ENCODE data around the gene SIRPD. TPM values are rescaled to one million over a fixed set of nuclear protein-coding genes. Genes with fewer than 3 reads are reported as not detected.
"Not testable (repeated sequence)": the region's sequence is repeated elsewhere in the genome, so short reads cannot be mapped to it uniquely, and the experiment has no call there.

Gene SIRPD
- total RNA-seq, 2 experiments from 2014 or later, result not detected

- ATAC-seq, result peak; percentile 100
- intact Hi-C loops (cut with micrococcal nuclease), result loop anchor here (10.0 kb wide), 1 partner anchor 231 kb away; no protein-coding TSS in a partner anchor
- Mint-ChIP-seq H3K27me3 (peaks cover 26% of the 10 kb centered on the region), H3K36me3 (ENCODE audit: low read depth) (no peaks in the 10 kb centered on the region), H3K4me1 (ENCODE audit: low read depth) (peaks cover 4% of the 10 kb centered on the region), H3K9me3 (peaks cover 2% of the 10 kb centered on the region), H3K27ac (no peak overlapping the region), H3K4me3 (no peak overlapping the region)
- peak; percentile 89 for DNase-seq
- TF ChIP-seq CTCF (IDR thresholded peaks at IDR 0.05), result peak; percentile 99
- CTCF ChIA-PET, result interaction anchor here (0.5 to 4.4 kb wide), 63 partner anchors 11 to 594 kb away, joined by 3 to 46 read pairs (median 5); partner anchors contain the start of genes NSFL1C and SIRPB2
- POLR2A ChIA-PET, result interaction anchor here (0.6 kb wide), 1 partner anchor 179 kb away, joined by 3 read pairs; no protein-coding TSS in a partner anchor
Measured at GRCh38 chr20:1503564-1504227, 53.8 kb downstream of the SIRPD start.

GRCh38 chr20:1500496-1500895, 57.0 kb downstream of the SIRPD start:
- CTCF ChIA-PET, result no interaction called here
- peaks cover 34% of the 10 kb centered on the region for H3K27me3 Mint-ChIP-seq
- POLR2A ChIA-PET, result no interaction called here
- DNase-seq, result no peak
- H3K4me3 Mint-ChIP-seq, result no peak overlapping the region
- H3K9me3 Mint-ChIP-seq, result peaks cover 2% of the 10 kb centered on the region
- TF ChIP-seq CTCF (IDR thresholded peaks at IDR 0.05), result no peak
- no peak for ATAC-seq
- H3K36me3 Mint-ChIP-seq (ENCODE audit: low read depth), result no peaks in the 10 kb centered on the region
- intact Hi-C loops (cut with micrococcal nuclease), result loop anchor here (10.0 kb wide), 1 partner anchor 234 kb away; no protein-coding TSS in a partner anchor
- no peak overlapping the region for H3K27ac Mint-ChIP-seq
- H3K4me1 Mint-ChIP-seq (ENCODE audit: low read depth), result peaks cover 4% of the 10 kb centered on the region

DNA sequence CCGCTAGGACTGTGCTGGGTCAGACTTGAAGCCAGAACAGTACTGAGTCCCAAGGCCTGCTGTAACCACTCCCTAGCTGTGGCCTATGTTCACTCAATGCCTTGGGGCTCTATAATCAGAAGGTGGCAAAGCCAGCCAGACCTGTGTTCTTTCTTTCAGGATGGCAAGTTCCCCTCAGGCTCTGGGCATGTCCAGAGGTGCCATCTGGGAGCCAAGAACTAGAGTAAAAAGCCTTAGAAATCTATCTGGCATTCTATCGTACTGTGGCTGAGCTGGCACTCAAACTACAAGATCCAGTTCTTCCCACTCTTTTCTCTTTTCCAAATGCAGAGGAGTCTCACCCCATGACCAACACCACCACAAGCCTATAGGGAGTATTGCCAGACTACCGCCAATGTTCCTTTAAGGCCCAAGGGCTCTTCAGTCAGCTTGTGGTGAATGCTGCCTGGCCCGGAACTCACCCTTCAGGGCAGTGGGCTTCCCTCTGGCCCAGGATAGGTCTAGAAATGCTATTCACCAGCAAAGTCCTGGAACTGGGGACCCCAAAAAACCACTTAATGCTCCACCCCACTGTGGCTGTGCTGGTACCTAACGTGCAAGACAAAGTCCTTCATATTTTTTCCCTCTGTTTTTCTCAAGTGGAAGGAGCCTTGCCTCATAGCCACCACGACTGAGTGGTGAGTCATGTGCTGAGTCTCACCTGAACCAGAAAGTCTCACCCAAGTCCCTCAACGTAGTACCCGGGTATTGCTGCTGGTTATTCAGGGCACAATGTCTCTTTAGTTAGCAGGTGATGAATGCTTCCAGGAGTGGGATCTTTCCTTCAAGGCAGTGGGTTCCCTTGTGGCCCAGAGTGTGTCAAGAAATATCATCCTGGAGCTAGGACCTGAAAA, 57.7 kb downstream of the SIRPD start:
- H3K9me3 Mint-ChIP-seq, result peaks cover 2% of the 10 kb centered on the region
- no peak for DNase-seq
- no peak overlapping the region for H3K27ac Mint-ChIP-seq
- CTCF ChIA-PET, result interaction anchor here (3.4 kb wide), 1 partner anchor 9 kb away, joined by 9 read pairs; no protein-coding TSS in a partner anchor
- peaks cover 4% of the 10 kb centered on the region for H3K4me1 Mint-ChIP-seq (ENCODE audit: low read depth)
- no peak for TF ChIP-seq CTCF (IDR thresholded peaks at IDR 0.05)
- no peak for ATAC-seq
- peaks cover 34% of the 10 kb centered on the region for H3K27me3 Mint-ChIP-seq
- H3K4me3 Mint-ChIP-seq, result no peak overlapping the region
- no peaks in the 10 kb centered on the region for H3K36me3 Mint-ChIP-seq (ENCODE audit: low read depth)
- intact Hi-C loops (cut with micrococcal nuclease), result loop anchor here (10.0 kb wide), 1 partner anchor 235 kb away; no protein-coding TSS in a partner anchor
- POLR2A ChIA-PET, result no interaction called here

DNA sequence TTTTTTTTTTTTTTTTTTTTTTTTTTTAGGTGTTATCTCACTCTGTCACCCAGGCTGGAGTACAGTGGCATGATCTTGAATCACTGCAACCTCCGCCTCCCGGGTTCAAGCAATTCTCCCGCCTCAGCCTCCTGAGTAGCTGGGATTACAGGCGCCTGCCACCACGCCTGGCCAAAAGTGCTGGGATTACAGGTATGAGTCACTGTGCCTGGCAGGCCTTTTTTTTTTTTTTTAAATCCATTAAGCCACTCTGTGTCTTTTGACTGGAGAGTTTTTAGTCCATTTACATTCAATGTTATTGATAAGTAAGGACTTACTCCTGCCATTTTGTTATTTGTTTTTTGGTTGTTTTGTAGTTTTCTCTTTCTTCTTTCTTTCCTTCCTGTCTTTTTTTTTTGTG, 60.1 kb downstream of the SIRPD start:
- peaks cover 41% of the 10 kb centered on the region for H3K27me3 Mint-ChIP-seq
- ATAC-seq; DNase-seq; POLR2A ChIA-PET; H3K4me3 Mint-ChIP-seq; H3K36me3 Mint-ChIP-seq (ENCODE audit: low read depth); intact Hi-C loops (cut with micrococcal nuclease); H3K4me1 Mint-ChIP-seq (ENCODE audit: low read depth); H3K27ac Mint-ChIP-seq; H3K9me3 Mint-ChIP-seq: not testable (repeated sequence)
- CTCF ChIA-PET, result interaction anchor here (0.7 to 3.4 kb wide), 4 partner anchors 11 to 413 kb away, joined by 3 to 9 read pairs (median 3); no protein-coding TSS in a partner anchor

DNA sequence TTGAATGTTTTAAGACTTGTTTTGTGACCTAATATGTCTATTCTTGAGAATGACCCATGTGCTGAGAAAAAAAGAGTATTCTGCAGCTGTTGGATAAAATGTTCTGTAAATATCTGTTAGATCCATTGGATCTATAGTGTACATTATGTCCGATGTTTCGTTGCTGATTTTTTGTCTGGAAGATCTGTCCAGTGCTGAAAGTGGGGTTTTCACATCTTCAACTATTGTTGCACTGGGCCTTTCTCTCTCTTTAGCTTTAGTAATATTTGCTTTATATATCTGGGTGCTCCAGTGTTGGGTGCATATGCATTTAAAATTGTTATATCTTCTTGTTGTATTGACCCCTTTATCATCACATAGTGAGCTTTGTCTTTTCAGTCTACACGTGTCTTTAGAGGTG, 60.6 kb downstream of the SIRPD start:
- DNase-seq (no peak), ATAC-seq (no peak)
- intact Hi-C loops (cut with micrococcal nuclease), result no loop called here
- H3K27ac Mint-ChIP-seq, result no peak overlapping the region
- ChIA-PET POLR2A (interaction anchor here (0.8 kb wide), 1 partner anchor 9 kb away, joined by 3 read pairs; no protein-coding TSS in a partner anchor), CTCF (interaction anchor here (0.7 to 3.4 kb wide), 5 partner anchors 12 to 413 kb away, joined by 3 to 9 read pairs (median 3); no protein-coding TSS in a partner anchor)
- TF ChIP-seq CTCF (IDR thresholded peaks at IDR 0.05), result no peak
- H3K27me3 Mint-ChIP-seq, result peaks cover 41% of the 10 kb centered on the region
- H3K36me3 Mint-ChIP-seq (ENCODE audit: low read depth), result no peaks in the 10 kb centered on the region
- no peaks in the 10 kb centered on the region for H3K9me3 Mint-ChIP-seq
- H3K4me1 Mint-ChIP-seq (ENCODE audit: low read depth), result peaks cover 7% of the 10 kb centered on the region
- H3K4me3 Mint-ChIP-seq, result no peak overlapping the region
